H1 (cell line): Measurements from ENCODE around the gene PSMA5. TPM values are rescaled to one million over a fixed set of nuclear protein-coding genes. Genes with fewer than 3 reads are reported as not detected.

Experiments used
- CTCF ChIA-PET: fragments of 300-600 bp; sonication (Branson Sonifier 250); formaldehyde crosslinking; loops from one replicate; lab custom pipeline; 2021; ENCODE audit not compliant: partially characterized antibody; lab: Charles Lee
- POLR2A ChIA-PET: fragments of 300-600 bp; sonication (Branson Sonifier 250); formaldehyde crosslinking; loops from one replicate; lab custom pipeline; 2021; ENCODE audit warnings: inconsistent platforms; ENCODE audit not compliant: partially characterized antibody; lab: Charles Lee
- DNase-seq, 2 experiments: peaks; one replicate each; pipeline versions ENCODE4 v3.0.0 to v3.0.0-alpha.2; 2010 to 2022; ENCODE audit warnings: low spot score in 2 of 2, low read depth in 1 of 2, mixed read lengths in 1 of 2
- FAIRE-seq: peaks from 2 replicates; lab custom pipeline; 2011; peaks lifted over from hg19 to GRCh38; lab: Jason Lieb, UNC
- H2AFZ ChIP-seq: 2 replicates; pipeline ENCODE4 v1.8.1; 2012; ENCODE audit warnings: low read length, inconsistent platforms
- H2AK5ac ChIP-seq: 2 replicates; pipeline ENCODE4 v1.6.1; 2013; ENCODE audit warnings: low read depth, low read length
- H2BK120ac ChIP-seq: replicated peaks from 2 replicates; pipeline ENCODE3; 2013; ENCODE audit warnings: low read depth, low read length, inconsistent platforms
- H2BK12ac ChIP-seq: 2 replicates; pipeline ENCODE4 v1.6.1; 2013; ENCODE audit warnings: low read depth, low read length
- H2BK15ac ChIP-seq: 2 replicates; pipeline ENCODE4 v1.6.1; 2013; ENCODE audit warnings: low read length
- H2BK20ac ChIP-seq: 2 replicates; pipeline ENCODE4 v1.6.1; 2013; ENCODE audit warnings: low read length
- H2BK5ac ChIP-seq: 2 replicates; pipeline ENCODE4 v1.6.1; 2013; ENCODE audit warnings: low read depth, low read length
- H3K14ac ChIP-seq: 2 replicates; pipeline ENCODE4 v1.6.1; 2013; ENCODE audit warnings: inconsistent platforms; ENCODE audit not compliant: insufficient read length
- H3K18ac ChIP-seq: 2 replicates; pipeline ENCODE4 v1.6.1; 2013; ENCODE audit warnings: low read length; ENCODE audit errors: extremely low read depth
- H3K23ac ChIP-seq: 2 replicates; pipeline ENCODE4 v1.6.1; 2013; ENCODE audit warnings: inconsistent platforms; ENCODE audit not compliant: insufficient read length
- H3K23me2 ChIP-seq: 2 replicates; pipeline ENCODE4 v1.6.1; 2013; ENCODE audit warnings: low read depth, low read length
- H3K27ac ChIP-seq: 2 replicates; pipeline ENCODE4 v1.6.1; 2011; ENCODE audit warnings: low read depth, low read length, inconsistent platforms
- H3K27me3 ChIP-seq, 4 experiments: replicated peaks in 1 of 4; 1 replicate in 1 of 4; 2 replicates in 3 of 4; pipeline versions ENCODE4 v1.6.1 to v1.8.1; 2011 to 2013; ENCODE audit warnings: low read length in 3 of 4, mild to moderate bottlenecking in 3 of 4, inconsistent platforms in 2 of 4, mixed read lengths in 2 of 4, moderate library complexity in 1 of 4; ENCODE audit not compliant: control insufficient read depth in 3 of 4, insufficient read depth in 3 of 4; ENCODE audit errors: extremely low read depth in 1 of 4
- H3K36me3 ChIP-seq, 4 experiments: 2 replicates each; pipeline versions ENCODE4 v1.6.1 to v1.8.1; 2011 to 2013; ENCODE audit warnings: mild to moderate bottlenecking in 4 of 4, low read length in 3 of 4, moderate library complexity in 2 of 4, control low read depth in 1 of 4, inconsistent platforms in 1 of 4; ENCODE audit not compliant: insufficient read depth in 4 of 4, control insufficient read depth in 2 of 4
- H3K4ac ChIP-seq: replicated peaks from 2 replicates; pipeline ENCODE3; 2013; ENCODE audit warnings: low read length, low read depth, mixed read lengths, inconsistent platforms; ENCODE audit not compliant: insufficient read length
- H3K4me1 ChIP-seq, 4 experiments: replicated peaks in 1 of 4; 1 replicate in 1 of 4; 2 replicates in 3 of 4; pipeline versions ENCODE4 v1.6.1 to v1.8.1; 2011 to 2013; ENCODE audit warnings: low read length in 3 of 4, inconsistent platforms in 2 of 4, mixed read lengths in 1 of 4; ENCODE audit not compliant: insufficient read depth in 4 of 4, control insufficient read depth in 3 of 4
- H3K4me2 ChIP-seq, 2 experiments: 2 replicates each; pipeline versions ENCODE4 v1.6.1 to v1.8.1; 2011 to 2013; ENCODE audit warnings: low read depth in 2 of 2, low read length in 2 of 2, control low read depth in 1 of 2, inconsistent platforms in 1 of 2, mild to moderate bottlenecking in 1 of 2; ENCODE audit not compliant: insufficient read depth in 1 of 2
- H3K4me3 ChIP-seq, 4 experiments: fragments of 200-600, 300-600 bp in 1 of 4; sonication (generic), shearing (Covaris generic), sonication (Bioruptor Twin) in 1 of 4; 2 replicates each; pipeline versions ENCODE4 v1.5.1 to v1.8.1; 2011 to 2016; ENCODE audit warnings: low read length in 4 of 4, low read depth in 3 of 4, control low read depth in 2 of 4, inconsistent platforms in 2 of 4, mild to moderate bottlenecking in 2 of 4, mixed read lengths in 1 of 4, moderate library complexity in 1 of 4; ENCODE audit not compliant: insufficient read depth in 2 of 4; ENCODE audit errors: extremely low read depth in 1 of 4
- H3K56ac ChIP-seq: replicated peaks from 2 replicates; pipeline ENCODE3; 2013; ENCODE audit warnings: low read depth, mild to moderate bottlenecking, mixed read lengths, low read length, inconsistent platforms; ENCODE audit not compliant: insufficient read length
- H3K79me1 ChIP-seq: 2 replicates; pipeline ENCODE4 v1.6.1; 2013; ENCODE audit warnings: low read depth, low read length, control low read depth
- H3K79me2 ChIP-seq, 2 experiments: 2 replicates each; pipeline versions ENCODE4 v1.6.1 to v1.8.1; 2012 to 2013; ENCODE audit warnings: low read length in 2 of 2, mild to moderate bottlenecking in 2 of 2, inconsistent platforms in 1 of 2; ENCODE audit not compliant: insufficient read depth in 2 of 2, control insufficient read depth in 1 of 2
- H3K9ac ChIP-seq, 4 experiments: replicated peaks in 1 of 4; 1 replicate in 1 of 4; 2 replicates in 3 of 4; pipeline versions ENCODE4 v1.6.1 to v1.8.1; 2011 to 2013; ENCODE audit warnings: low read depth in 3 of 4, low read length in 3 of 4, control low read depth in 2 of 4, mild to moderate bottlenecking in 2 of 4, moderate library complexity in 2 of 4, inconsistent platforms in 1 of 4; ENCODE audit errors: extremely low read depth in 1 of 4
- H3K9me3 ChIP-seq, 2 experiments: 2 replicates each; pipeline versions ENCODE4 v1.6.1 to v1.8.1; 2012 to 2013; ENCODE audit warnings: mild to moderate bottlenecking in 2 of 2, moderate library complexity in 2 of 2, control low read depth in 1 of 2, inconsistent platforms in 1 of 2, low read depth in 1 of 2, low read length in 1 of 2, mixed read lengths in 1 of 2; ENCODE audit not compliant: insufficient read depth in 2 of 2
- H4K20me1 ChIP-seq, 2 experiments: replicated peaks in 1 of 2; 2 replicates each; pipeline versions ENCODE3 to v1.8.1; 2011 to 2013; ENCODE audit warnings: inconsistent platforms in 2 of 2, low read length in 2 of 2, mild to moderate bottlenecking in 1 of 2; ENCODE audit not compliant: insufficient read depth in 2 of 2, control insufficient read depth in 1 of 2
- H4K5ac ChIP-seq: 2 replicates; pipeline ENCODE4 v1.6.1; 2013; ENCODE audit warnings: low read length, low read depth, mixed read lengths, inconsistent platforms; ENCODE audit not compliant: insufficient read length
- H4K8ac ChIP-seq: 2 replicates; pipeline ENCODE4 v1.8.0; 2013; ENCODE audit warnings: mild to moderate bottlenecking, moderate library complexity, low read length, inconsistent platforms; ENCODE audit not compliant: insufficient read depth; ENCODE audit errors: extremely low read depth
- H4K91ac ChIP-seq: replicated peaks from 2 replicates; pipeline ENCODE3; 2013; ENCODE audit warnings: low read length, mixed read lengths, inconsistent platforms; ENCODE audit not compliant: insufficient read length
- CREB1 ChIP-seq: IDR thresholded peaks from 2 replicates; pipeline ENCODE4 v1.6.1; 2012; ENCODE audit warnings: inconsistent platforms
- EP300 ChIP-seq, 2 experiments: IDR thresholded peaks; 1 replicate in 1 of 2; 2 replicates in 1 of 2; pipeline ENCODE4 v1.6.1; 2011 to 2012; ENCODE audit warnings: low read depth in 2 of 2, low read length in 2 of 2, mild to moderate bottlenecking in 2 of 2, borderline replicate concordance in 1 of 2, inconsistent platforms in 1 of 2, moderate library complexity in 1 of 2
- GTF2F1 ChIP-seq: IDR thresholded peaks from 2 replicates; pipeline ENCODE4 v1.6.1; 2012; ENCODE audit warnings: low read depth, low read length, improper control_type of control experiment, borderline replicate concordance
- PHF8 ChIP-seq: fragments of 200-600 bp; sonication (generic); conservative IDR thresholded peaks from 2 replicates; pipeline ENCODE4 v1.7.1; 2012; ENCODE audit warnings: low read depth, mild to moderate bottlenecking, inconsistent platforms, low read length, moderate library complexity
- RFX5 ChIP-seq: IDR thresholded peaks from 2 replicates; pipeline ENCODE4 v1.6.1; 2011; ENCODE audit warnings: low read depth, low read length, improper control_type of control experiment, borderline replicate concordance
- RXRA ChIP-seq: IDR thresholded peaks from 2 replicates; pipeline ENCODE4 v1.6.1; 2011; ENCODE audit warnings: low read depth, mild to moderate bottlenecking, low read length, moderate library complexity; ENCODE audit not compliant: insufficient read depth
- SAP30 ChIP-seq: fragments of 300-600 bp; sonication (generic); IDR thresholded peaks from 2 replicates; pipeline ENCODE4 v1.7.1; 2012; ENCODE audit warnings: low read length, moderate library complexity, mild to moderate bottlenecking, inconsistent platforms; ENCODE audit not compliant: insufficient read depth, insufficient replicate concordance
- SIX5 ChIP-seq: IDR thresholded peaks from 2 replicates; pipeline ENCODE4 v1.6.1; 2011; ENCODE audit warnings: mild to moderate bottlenecking, low read depth, low read length
- SP2 ChIP-seq: IDR thresholded peaks from 2 replicates; pipeline ENCODE4 v1.6.1; 2012; ENCODE audit warnings: mild to moderate bottlenecking, low read length, inconsistent platforms
- SUZ12 ChIP-seq: fragments of 200-600 bp; sonication (generic); IDR thresholded peaks from 2 replicates; pipeline ENCODE4 v1.6.1; 2012; ENCODE audit warnings: mild to moderate bottlenecking, inconsistent platforms, low read length, moderate library complexity, mixed read lengths
- TEAD4 ChIP-seq: IDR thresholded peaks from 2 replicates; pipeline ENCODE4 v1.6.1; 2012; ENCODE audit warnings: low read depth, low read length, inconsistent platforms, mixed read lengths
- YY1 ChIP-seq: IDR thresholded peaks from 2 replicates; pipeline ENCODE4 v1.6.1; 2011; ENCODE audit warnings: low read depth, mild to moderate bottlenecking, low read length
- WGBS, 2 experiments: shearing (Covaris generic) in 1 of 2; methylation state at CpG; one replicate each; pipeline versions ENCODE4 v1.1.6 to v1.1.7; 2013 to 2015; ENCODE audit warnings: low lambda C conversion rate in 2 of 2, mixed read lengths in 2 of 2, inconsistent platforms in 1 of 2, low coverage in 1 of 2, missing lambda C conversion rate in 1 of 2; ENCODE audit not compliant: insufficient replicate concordance in 2 of 2, insufficient coverage in 1 of 2, insufficient read length in 1 of 2; ENCODE audit errors: extremely low coverage in 1 of 2, missing lambda C conversion rate in 1 of 2; 5-methylcytosine and 5-hydroxymethylcytosine counted together
- polyA plus RNA-seq, 7 experiments: library from polyadenylated mRNA; depleted of rRNA in 3 of 7; stranded (reverse) in 5 of 7; unstranded in 2 of 7; fragments of >200 nt in 5 of 7; fragments of 200-250 nt in 2 of 7; gene quantifications; 1 replicate in 5 of 7; 2 replicates in 1 of 7; 4 replicates in 1 of 7; pipeline versions ENCODE4 v1.2.1 to v1.2.3, GENCODE V29; 2011 to 2013; ENCODE audit warnings: missing spikeins in 2 of 7, mixed read lengths in 2 of 7
- total RNA-seq: library from RNA; stranded (reverse); fragmentation: NEBNext Ultra II Directional; extraction: Animal tissue kit (Norgen Biotek cat#: 25700); gene quantifications from 2 replicates; pipeline ENCODE4 v1.2.1, GENCODE V29; 2021
- TF ChIP-seq, protein P1 (sequence below): IDR thresholded peaks from 2 replicates; pipeline ENCODE4 v1.6.1; 2011; ENCODE audit warnings: low read length, improper control_type of control experiment

Gene PSMA5
- total and polyA plus RNA-seq, 2 of the 8 experiments (the other 6 are each of a cell fraction or from before 2014, with no cell fraction given), result 140 to 166 TPM

DNA sequence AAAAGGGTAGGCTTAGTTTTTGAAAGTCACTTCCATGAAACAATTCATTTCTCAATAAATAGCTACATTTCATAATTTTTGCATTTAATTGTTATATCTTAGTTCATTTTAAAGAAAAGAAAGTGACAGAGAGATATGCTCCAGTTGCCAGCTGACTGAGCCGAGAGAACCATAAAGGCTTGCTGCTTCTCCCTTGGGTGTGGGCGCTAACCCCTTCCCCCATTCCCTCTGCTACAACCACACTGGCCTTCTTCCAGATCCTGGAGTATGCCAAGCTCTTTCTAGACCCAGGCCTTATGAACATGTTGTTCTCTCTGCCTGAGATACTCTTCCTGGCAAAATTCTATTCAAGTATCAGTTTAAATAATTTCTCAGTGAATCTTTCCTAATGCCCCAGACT, 40.8 kb downstream of the PSMA5 start:
- 100% methylated on average over 2 of the region's 2 CpGs; no CpG with 5 or more reads in 1 of the 2 experiments for WGBS, 2 experiments
- Histone ChIP-seq H2BK20ac (no peak overlapping the region), H3K27ac (no peak overlapping the region), H4K5ac (no peak overlapping the region), H3K18ac (no peak overlapping the region), H3K4ac (no peak overlapping the region), H3K4me3 (no peak overlapping the region), H2BK12ac (no peak overlapping the region), H2AK5ac (no peak overlapping the region), H3K4me2 (no peak overlapping the region), H3K79me2 (peaks cover 3 to 95% of the 10 kb centered on the region in 2 experiments; a peak in 3 of 4 replicates), H3K9me3 (no peaks in the 10 kb centered on the region), H3K14ac (no peak overlapping the region), H3K9ac (no peak overlapping the region), H4K91ac (no peak overlapping the region), H2AFZ (no peak overlapping the region), H3K56ac (no peak overlapping the region), H2BK5ac (no peak overlapping the region), H3K23me2 (no peaks in the 10 kb centered on the region; the same call in 1 of the 2 replicates), H2BK120ac (no peak overlapping the region), H3K4me1 (peaks cover 0 to 16% (median 3%) of the 10 kb centered on the region in 4 experiments; a peak in 3 of 7 replicates), H2BK15ac (no peak overlapping the region), H3K36me3 (no peaks in the 10 kb centered on the region), H3K23ac (no peak overlapping the region), H3K27me3 (no peaks in the 10 kb centered on the region), H4K8ac (no peak overlapping the region), H4K20me1 (peaks cover 0 to 10% of the 10 kb centered on the region in 2 experiments), H3K79me1 (peaks cover 8% of the 10 kb centered on the region; the same call in 1 of the 2 replicates)
- POLR2A ChIA-PET, result interaction anchor here (1.7 to 2.8 kb wide), 2 partner anchors 11 to 13 kb away, joined by 5 to 13 read pairs; partner anchors contain the start of gene SORT1
- CTCF ChIA-PET, result no interaction called here
- FAIRE-seq (no peak), DNase-seq (no peak)
- TF ChIP-seq TEAD4 (no peak), SAP30 (no peak), YY1 (no peak), EP300 (IDR thresholded peaks at IDR 0.05; ENCODE audit: borderline replicate concordance in 1 of 2, low read depth in 2 of 2, low read length in 2 of 2) (no peak), RFX5 (no peak), RXRA (no peak), SIX5 (no peak), SUZ12 (no peak), CREB1 (no peak), PHF8 (no peak), GTF2F1 (no peak), SP2 (no peak)
- TF ChIP-seq, protein P1, sequence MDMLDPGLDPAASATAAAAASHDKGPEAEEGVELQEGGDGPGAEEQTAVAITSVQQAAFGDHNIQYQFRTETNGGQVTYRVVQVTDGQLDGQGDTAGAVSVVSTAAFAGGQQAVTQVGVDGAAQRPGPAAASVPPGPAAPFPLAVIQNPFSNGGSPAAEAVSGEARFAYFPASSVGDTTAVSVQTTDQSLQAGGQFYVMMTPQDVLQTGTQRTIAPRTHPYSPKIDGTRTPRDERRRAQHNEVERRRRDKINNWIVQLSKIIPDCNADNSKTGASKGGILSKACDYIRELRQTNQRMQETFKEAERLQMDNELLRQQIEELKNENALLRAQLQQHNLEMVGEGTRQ, result no peak
